GM18873 (cell line): ENCODE data around the gene TMEM187.

Experiments
- ATAC-seq: cut with Tn5 transposase; IDR thresholded peaks from one replicate; pipeline ENCODE4 v1.9.1; 2021; ENCODE audit warnings: mild to moderate bottlenecking, moderate library complexity, moderate number of reproducible peaks; ENCODE audit not compliant: unreplicated experiment, low FRiP score

Gene TMEM187

DNA sequence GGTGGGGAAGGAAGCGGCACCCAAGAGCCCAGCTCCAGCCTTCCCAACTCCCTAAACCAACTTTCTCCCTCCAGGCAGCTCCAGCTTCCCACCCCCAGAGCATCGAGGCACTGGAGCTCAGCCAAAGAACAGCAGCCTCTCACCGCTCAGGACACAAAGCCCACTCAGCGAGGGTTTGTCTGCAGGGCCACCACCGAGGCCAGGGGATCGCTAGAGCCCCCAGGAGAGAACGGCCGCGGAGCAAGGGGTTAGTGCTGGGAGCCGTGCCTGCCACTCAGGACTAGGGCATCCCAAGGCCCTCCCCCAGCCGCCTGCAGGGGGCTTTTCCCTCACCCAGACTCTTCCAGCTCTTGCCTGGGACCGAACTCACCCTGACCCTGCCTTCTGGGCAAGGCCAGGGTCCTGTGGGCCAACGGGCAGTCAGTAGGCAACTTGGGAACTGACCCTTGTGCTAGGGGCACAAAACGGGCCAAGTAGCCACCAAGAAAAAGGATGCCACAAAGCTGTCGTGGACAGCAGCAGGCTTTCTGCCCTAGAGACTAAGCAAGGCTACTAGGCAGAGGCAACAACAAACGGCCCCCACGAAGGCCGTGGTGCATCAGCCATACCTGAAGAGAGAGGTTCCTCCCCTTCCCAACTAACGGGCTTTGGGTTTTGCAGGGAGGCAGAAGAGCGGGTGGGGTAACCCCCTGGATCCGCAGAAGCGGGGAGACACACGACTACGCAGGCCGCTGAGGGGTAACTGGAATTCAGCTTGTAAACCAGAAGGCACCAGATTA is 3.2 kb upstream of the TMEM187 start:
- no peak for ATAC-seq

GRCh38 chrX:153969904-153970356 is 2.6 kb upstream of the TMEM187 start:
- ATAC-seq: no peak

DNA sequence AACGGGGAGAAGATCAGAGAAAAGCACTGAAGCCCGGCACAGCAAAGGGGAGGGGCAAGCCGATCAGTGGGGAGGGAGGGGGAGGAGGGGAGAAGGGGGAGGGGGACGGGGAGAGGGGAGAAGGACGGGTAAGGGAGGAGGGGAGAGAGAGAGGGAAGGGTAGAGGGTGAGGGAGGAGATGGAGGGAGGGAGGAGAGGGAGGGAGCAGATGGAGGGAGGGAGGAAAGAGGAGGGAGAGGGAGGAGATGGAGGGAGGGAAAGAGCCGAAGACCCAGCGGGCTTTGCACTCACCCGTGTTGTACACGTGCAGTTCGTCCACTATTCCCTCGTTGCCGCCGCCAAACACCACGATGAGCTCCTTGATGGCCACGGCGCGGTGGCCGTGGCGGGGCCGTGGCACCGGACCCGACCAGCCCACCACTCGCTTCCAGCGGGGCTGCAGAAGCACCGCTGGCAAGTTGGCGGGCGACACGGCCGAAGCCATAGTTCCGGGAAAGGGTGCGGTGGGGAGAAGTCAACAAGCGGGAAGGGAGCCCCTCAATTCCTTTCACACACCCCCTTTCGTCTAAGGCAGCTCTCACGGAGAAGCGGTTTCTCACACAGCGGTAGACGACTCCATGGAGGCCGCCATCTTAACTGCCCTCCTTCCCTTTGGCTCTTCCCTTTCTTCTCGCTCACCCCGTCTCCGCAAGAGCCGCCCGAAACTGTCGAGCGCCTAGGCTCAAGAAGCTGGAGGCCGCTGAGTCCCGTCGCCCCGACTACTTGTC is 2.0 kb upstream of the TMEM187 start:
- peak; percentile 2 for ATAC-seq

- ATAC-seq: peak; percentile 37
These were observed 1.5 kb upstream of the TMEM187 start for GRCh38 chrX:153971124-153971449.

GRCh38 chrX:153971450-153972367 is 845 bp upstream of the TMEM187 start, which contains the start of gene HCFC1:
HCFC1 (minus strand) TSS chrX:153971818; CDS start chrX:153970840, 978 bp downstream.
- peak; percentile 46 for ATAC-seq

DNA sequence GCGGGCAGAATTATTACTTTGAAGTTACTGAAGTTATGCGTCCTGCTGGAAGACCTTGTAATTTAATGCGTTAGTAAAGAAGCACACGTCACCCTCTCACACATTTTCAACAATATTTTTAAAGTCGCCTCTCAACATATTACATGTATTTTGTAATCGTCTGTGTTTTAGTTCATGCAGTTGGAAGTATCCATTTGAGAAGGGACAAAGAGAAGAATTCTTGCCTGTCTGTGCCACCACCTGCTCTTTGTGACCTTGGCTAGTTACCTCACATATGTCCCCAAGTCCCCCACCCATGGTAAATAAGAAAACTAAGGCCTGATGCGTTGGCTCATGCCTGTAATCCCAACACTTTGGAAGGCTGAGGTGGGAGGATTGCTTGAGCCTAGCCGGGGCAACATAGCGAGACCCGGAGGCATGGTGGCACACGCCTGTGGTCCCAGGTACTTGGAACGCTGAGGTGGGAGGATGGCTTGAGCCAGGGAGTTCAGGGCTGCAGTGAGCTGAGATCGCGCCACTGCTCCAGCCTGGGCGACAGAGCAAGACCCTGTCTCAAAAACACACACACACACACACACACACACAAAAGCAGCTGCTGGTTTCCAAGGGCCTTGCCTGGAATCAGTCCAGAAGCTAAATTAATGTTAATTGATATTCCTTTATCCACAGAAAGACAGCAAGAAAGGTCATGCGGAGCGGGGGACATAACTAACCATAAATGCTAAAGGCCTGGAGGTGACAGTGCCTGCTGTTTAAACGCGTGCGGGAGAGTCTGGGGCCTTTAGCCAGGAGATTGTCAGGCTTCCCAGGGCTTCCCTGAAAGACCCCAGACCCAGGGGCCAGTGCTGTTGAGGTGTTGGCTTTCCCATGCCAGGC is 811 bp downstream of the TMEM187 start:
- ATAC-seq: no peak

DNA sequence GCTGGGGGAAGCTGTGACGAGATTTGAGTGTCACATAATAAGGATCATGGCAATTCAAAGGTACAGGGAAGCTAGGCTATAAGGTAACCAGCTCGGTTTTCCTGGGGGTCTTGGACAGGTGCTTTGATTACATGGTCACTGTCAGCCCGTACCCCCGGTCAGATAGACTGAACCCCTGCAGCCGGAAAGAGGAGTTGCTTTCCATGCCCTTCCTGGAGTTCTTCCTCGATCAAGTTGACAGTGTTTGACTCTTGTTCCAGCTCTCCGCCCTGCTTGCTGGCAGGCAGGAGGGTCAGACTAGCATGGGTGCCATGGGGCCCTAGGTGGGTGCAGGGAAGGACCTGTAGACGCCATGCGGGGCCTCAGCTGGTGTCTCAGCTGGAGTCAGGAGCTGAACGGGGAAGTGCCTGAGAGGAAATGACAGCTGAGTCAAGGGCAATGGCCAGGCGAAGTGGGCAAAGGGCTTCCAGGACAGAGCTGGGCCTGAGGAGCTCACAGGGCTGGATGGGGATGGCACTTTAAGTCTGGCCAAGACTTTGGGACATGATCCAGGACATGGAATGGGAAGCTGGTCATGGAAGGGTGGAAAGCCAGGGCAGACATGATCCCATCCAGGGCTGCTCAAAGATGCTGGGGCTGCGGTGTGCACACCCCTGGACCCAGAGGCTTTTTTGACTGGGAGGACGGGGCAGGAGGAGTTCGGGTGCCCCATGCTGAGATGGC is 1.6 kb downstream of the TMEM187 start:
- no peak for ATAC-seq

DNA sequence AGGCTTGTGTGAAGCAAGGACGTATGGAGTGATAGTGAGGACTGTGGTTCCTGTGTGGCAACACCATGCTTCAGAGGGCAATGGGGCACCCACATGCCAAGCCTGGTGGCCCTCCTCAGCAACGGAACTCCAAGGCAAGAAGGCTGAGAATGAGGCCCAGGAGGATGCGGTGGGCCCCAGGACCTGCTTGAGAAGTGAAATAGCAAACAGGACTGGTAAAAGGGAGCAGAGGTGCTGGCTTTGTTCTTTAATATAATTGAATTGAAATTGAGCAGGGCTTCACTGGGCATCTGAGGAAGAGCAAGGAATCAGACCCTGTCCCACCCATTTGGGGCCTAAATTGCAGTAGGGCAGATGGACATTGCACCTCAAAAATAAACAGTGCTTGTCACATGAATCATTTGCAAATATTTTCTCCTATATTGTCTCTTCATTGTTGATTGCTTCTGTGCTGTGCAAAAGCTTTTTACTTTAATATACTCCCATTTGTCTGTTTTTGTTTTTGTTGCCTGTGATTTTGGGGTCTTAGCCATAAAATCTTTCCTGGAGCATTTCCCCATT is 2.3 kb downstream of the TMEM187 start:
- no peak for ATAC-seq

DNA sequence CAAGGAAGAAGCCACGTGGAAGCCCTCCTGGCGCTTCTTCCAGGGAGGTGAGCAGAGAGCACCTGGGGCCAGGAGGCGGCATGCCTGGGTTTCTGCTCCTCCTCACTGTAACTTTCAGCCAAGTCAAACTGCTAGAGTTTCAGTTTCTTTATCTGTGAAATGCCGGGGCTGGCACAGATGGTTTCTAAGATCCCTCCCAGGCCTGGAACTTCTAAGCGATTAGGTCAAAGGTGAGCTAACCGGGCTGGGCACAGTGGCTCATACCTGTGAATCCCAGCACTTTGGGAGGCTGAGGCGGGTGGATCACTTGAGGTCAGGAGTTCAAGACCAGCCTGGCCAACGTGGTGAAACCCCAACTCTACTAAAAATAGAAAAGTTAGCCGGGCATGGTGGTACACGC is 7.8 kb downstream of the TMEM187 start:
- ATAC-seq: peak; percentile 54

DNA sequence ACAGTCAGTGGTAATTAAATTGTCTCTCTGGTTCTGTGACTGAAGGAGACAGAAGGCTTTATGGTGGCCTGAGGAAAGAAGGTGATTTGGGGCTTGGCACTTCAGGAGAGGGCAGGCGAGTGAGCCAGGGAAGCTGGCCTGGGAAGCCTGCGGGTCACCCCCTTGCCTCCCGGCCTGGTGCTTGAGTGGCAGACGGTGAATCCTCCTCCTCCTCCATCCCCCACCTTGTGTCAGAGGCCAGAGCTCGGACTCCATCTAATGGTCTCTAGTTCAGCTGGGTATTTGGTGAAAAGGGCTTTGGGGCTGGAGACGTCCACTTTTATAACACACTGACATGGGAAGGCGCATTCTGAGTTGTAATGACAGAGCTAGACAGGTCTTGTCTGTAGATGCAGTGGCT is 8.7 kb downstream of the TMEM187 start:
- ATAC-seq: no peak

DNA sequence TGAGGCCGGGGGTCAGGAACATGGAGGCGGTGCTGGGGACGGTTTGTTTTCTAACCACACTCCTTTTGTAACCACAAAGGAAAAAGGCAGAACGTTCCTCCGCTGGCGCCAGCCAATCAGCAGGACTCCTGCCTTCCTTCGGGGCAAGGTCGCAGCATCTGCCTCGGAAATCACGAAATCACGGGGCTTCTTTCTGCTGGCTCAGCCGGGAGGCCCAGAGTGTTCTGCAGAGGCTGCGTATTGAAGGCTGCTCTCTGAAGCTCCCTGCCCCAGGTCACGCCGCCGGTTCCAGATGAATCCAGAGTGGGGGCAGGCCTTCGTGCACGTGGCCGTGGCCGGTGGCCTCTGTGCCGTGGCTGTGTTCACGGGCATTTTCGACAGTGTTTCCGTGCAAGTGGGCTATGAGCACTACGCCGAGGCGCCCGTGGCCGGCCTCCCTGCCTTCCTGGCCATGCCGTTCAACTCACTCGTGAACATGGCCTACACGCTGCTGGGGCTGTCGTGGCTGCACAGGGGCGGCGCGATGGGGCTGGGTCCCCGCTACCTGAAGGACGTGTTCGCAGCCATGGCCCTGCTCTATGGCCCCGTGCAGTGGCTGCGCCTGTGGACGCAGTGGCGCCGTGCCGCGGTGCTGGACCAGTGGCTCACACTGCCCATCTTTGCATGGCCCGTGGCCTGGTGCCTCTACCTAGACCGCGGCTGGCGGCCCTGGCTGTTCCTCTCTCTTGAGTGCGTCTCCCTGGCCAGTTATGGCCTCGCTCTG is 9.4 kb downstream of the TMEM187 start:
- ATAC-seq: no peak

- no peak for ATAC-seq
These were observed 10.8 kb downstream of the TMEM187 start for GRCh38 chrX:153983321-153983801.

- no peak for ATAC-seq
These were observed 12.0 kb downstream of the TMEM187 start for GRCh38 chrX:153984351-153985178.

GRCh38 chrX:153988493-153988892 is 15.9 kb downstream of the TMEM187 start:
- ATAC-seq: no peak

GRCh38 chrX:153989973-153990655 is 17.6 kb downstream of the TMEM187 start:
- no peak for ATAC-seq

- no peak for ATAC-seq
These were observed 18.5 kb downstream of the TMEM187 start for GRCh38 chrX:153991013-153991580.
